HepG2 (cell line): ENCODE results near the gene ISG20L2. TPM values are rescaled to one million over a fixed set of nuclear protein-coding genes. Genes with fewer than 3 reads are reported as not detected.

Source experiments
- ATAC-seq: fragments of 200-7000 bp; cut with Tn5 transposase; 3 replicates; pipeline ENCODE4 v1.9.1; 2020; ENCODE audit warnings: mild to moderate bottlenecking, moderate library complexity
- BruUV-seq: library from RNA; stranded (reverse); fragments of 400-500 nt; replicated peaks from 2 replicates; lab custom pipeline; 2021; lab: Mats Ljungman, UMichigan
- CTCF ChIA-PET: fragments of 300-600 bp; formaldehyde crosslinking; extraction: SDS; loops from one replicate; lab custom pipeline; 2021; ENCODE audit warnings: low total read pairs, inconsistent platforms, low intra/inter-chr PET ratio; lab: Yijun Ruan, JAX
- POLR2A ChIA-PET: fragments of 350-600 bp; sonication (Branson Sonifier 250); formaldehyde crosslinking; loops from one replicate; lab custom pipeline; 2020; ENCODE audit warnings: antibody characterized with exemption, inconsistent platforms; lab: Yijun Ruan, JAX
- DNase-seq: peaks from one replicate; pipeline ENCODE4 v3.0.0-alpha.2; 2015; ENCODE audit warnings: low spot score
- FAIRE-seq: peaks from 3 replicates; lab custom pipeline; 2011; peaks lifted over from hg19 to GRCh38; lab: Jason Lieb, UNC
- H2AFZ ChIP-seq: one replicate; pipeline ENCODE4 v1.6.1; 2011; ENCODE audit warnings: low read length, inconsistent platforms
- H3K27ac ChIP-seq: fragments of 300-600 bp; 3 replicates; pipeline ENCODE4 v1.8.0; 2011; ENCODE audit warnings: mixed run types, mild to moderate bottlenecking, mixed read lengths, low read length, inconsistent platforms; ENCODE audit not compliant: insufficient read depth; ENCODE audit errors: extremely low read length
- H3K27me3 ChIP-seq, 2 experiments: fragments of 200-600 bp in 1 of 2; 2 replicates in 1 of 2; 3 replicates in 1 of 2; pipeline versions ENCODE4 v1.6.0 to v1.8.0; 2011; ENCODE audit warnings: low read length in 2 of 2, mild to moderate bottlenecking in 2 of 2, moderate library complexity in 2 of 2, inconsistent platforms in 1 of 2; ENCODE audit not compliant: insufficient read depth in 2 of 2, control insufficient read depth in 1 of 2
- H3K36me3 ChIP-seq, 2 experiments: fragments of 200-600 bp in 1 of 2; replicated peaks in 1 of 2; 2 replicates in 1 of 2; 3 replicates in 1 of 2; pipeline versions ENCODE4 v1.5.1 to v1.8.0; 2011; ENCODE audit warnings: low read length in 2 of 2, inconsistent platforms in 1 of 2; ENCODE audit not compliant: insufficient read depth in 2 of 2, control insufficient read depth in 1 of 2
- H3K4me1 ChIP-seq: 2 replicates; pipeline ENCODE4 v1.5.1; 2012; ENCODE audit warnings: low read length, inconsistent platforms; ENCODE audit not compliant: insufficient read depth
- H3K4me2 ChIP-seq: 2 replicates; pipeline ENCODE4 v1.6.0; 2011; ENCODE audit warnings: low read depth, low read length, inconsistent platforms
- H3K4me3 ChIP-seq, 3 experiments: fragments of 200-600 bp in 1 of 3; sonication (generic), shearing (Covaris generic) in 1 of 3; replicated peaks in 1 of 3; 2 replicates each; pipeline ENCODE4 v1.5.1; 2011 to 2016; ENCODE audit warnings: low read length in 3 of 3, inconsistent platforms in 2 of 3, low read depth in 2 of 3, mild to moderate bottlenecking in 2 of 3, control low read depth in 1 of 3, mixed read lengths in 1 of 3; ENCODE audit not compliant: insufficient read depth in 1 of 3
- H3K79me2 ChIP-seq: one replicate; pipeline ENCODE4 v1.6.1; 2011; ENCODE audit warnings: low read length, inconsistent platforms; ENCODE audit not compliant: insufficient read depth
- H3K9ac ChIP-seq: 2 replicates; pipeline ENCODE4 v1.6.0; 2011; ENCODE audit warnings: mild to moderate bottlenecking, low read depth, low read length, inconsistent platforms; ENCODE audit not compliant: insufficient read depth
- H3K9me3 ChIP-seq: 2 replicates; pipeline ENCODE4 v1.5.1; 2012; ENCODE audit warnings: mild to moderate bottlenecking, low read length
- H4K20me1 ChIP-seq: 2 replicates; pipeline ENCODE4 v1.6.0; 2011; ENCODE audit warnings: inconsistent platforms, mild to moderate bottlenecking, low read length, moderate library complexity; ENCODE audit not compliant: insufficient read depth
- BHLHE40 ChIP-seq: IDR thresholded peaks from 2 replicates; pipeline ENCODE4 v1.6.1; 2011; ENCODE audit warnings: low read length, improper control_type of control experiment
- DNMT3B ChIP-seq: conservative IDR thresholded peaks from 2 replicates; pipeline ENCODE4 v1.6.1; 2016; ENCODE audit warnings: missing biosample characterization, control low read depth
- E2F1 ChIP-seq: sonication (generic); formaldehyde crosslinking; IDR thresholded peaks from 2 replicates; pipeline ENCODE4 v1.5.0; 2020; ENCODE audit warnings: missing genetic modification reagents
- KLF15 ChIP-seq: sonication (generic); formaldehyde crosslinking; IDR thresholded peaks from 2 replicates; pipeline ENCODE4 v1.8.1; 2023; ENCODE audit warnings: borderline replicate concordance, mild to moderate bottlenecking, inconsistent platforms, missing genetic modification reagents, mixed read lengths
- NFYC ChIP-seq: IDR thresholded peaks from 2 replicates; pipeline ENCODE4 v1.6.1; 2016; ENCODE audit warnings: missing genetic modification reagents, missing compliant biosample characterization
- NR2F6 ChIP-seq, 2 experiments: IDR thresholded peaks; 2 replicates each; pipeline ENCODE4 v1.6.1; 2016; ENCODE audit warnings: antibody characterized with exemption in 1 of 2, mild to moderate bottlenecking in 1 of 2
- SATB2 ChIP-seq: sonication (generic); formaldehyde crosslinking; IDR thresholded peaks from 2 replicates; pipeline ENCODE4 v1.5.0; 2020; ENCODE audit warnings: missing genetic modification reagents
- SNAPC5 ChIP-seq: sonication (generic); formaldehyde crosslinking; IDR thresholded peaks from 2 replicates; pipeline ENCODE4 v1.8.1; 2023; ENCODE audit warnings: mild to moderate bottlenecking, missing genetic modification reagents, borderline replicate concordance
- ZNF333 ChIP-seq: sonication (generic); formaldehyde crosslinking; IDR thresholded peaks from 2 replicates; pipeline ENCODE4 v1.4.0; 2020; ENCODE audit warnings: mild to moderate bottlenecking, missing genetic modification reagents, borderline replicate concordance
- ZNF543 ChIP-seq: sonication (generic); formaldehyde crosslinking; IDR thresholded peaks from 2 replicates; pipeline ENCODE4 v1.4.0; 2020; ENCODE audit warnings: mild to moderate bottlenecking, missing genetic modification reagents
- ZNF558 ChIP-seq: sonication (generic); formaldehyde crosslinking; IDR thresholded peaks from 2 replicates; pipeline ENCODE4 v1.9.0; 2022; ENCODE audit warnings: mild to moderate bottlenecking, missing genetic modification reagents, borderline replicate concordance
- ZNF644 ChIP-seq: IDR thresholded peaks from 2 replicates; pipeline ENCODE4 v1.6.1; 2016; ENCODE audit warnings: low read depth
- ZNF747 ChIP-seq: sonication (generic); formaldehyde crosslinking; IDR thresholded peaks from 2 replicates; pipeline ENCODE4 v1.8.1; 2023; ENCODE audit warnings: missing genetic modification reagents, mild to moderate bottlenecking, borderline replicate concordance
- ZNF75D ChIP-seq: sonication (generic); formaldehyde crosslinking; IDR thresholded peaks from 2 replicates; pipeline ENCODE4 v1.8.1; 2023; ENCODE audit warnings: missing genetic modification reagents, mild to moderate bottlenecking, borderline replicate concordance
- WGBS: methylation state at CpG from one replicate; pipeline ENCODE4 v1.1.6; 2017; ENCODE audit warnings: low lambda C conversion rate; 5-methylcytosine and 5-hydroxymethylcytosine counted together
- in situ Hi-C: cut with HindIII; loops from 2 replicates; pipeline ENCODE4 v1.10.0; 2017; ENCODE audit warnings: low pct_unique_long_range_greater_than_20kb; ENCODE audit not compliant: extremely low pct_ligation_motif_present
- intact Hi-C: fragments of 100-400 bp; cut with micrococcal nuclease; formaldehyde crosslinking; loops from one replicate; pipeline ENCODE4 v1.10.0; 2022; ENCODE audit not compliant: unreplicated experiment
- polyA plus RNA-seq, 8 experiments: library from polyadenylated mRNA; depleted of rRNA in 3 of 8; stranded (reverse) in 7 of 8; unstranded in 1 of 8; fragments of >200 nt; fragmentation: Illumina TruSeq in 4 of 8; extraction: Trizol in 4 of 8; gene quantifications; 2 replicates each; pipeline versions ENCODE4 v1.2.1 to v1.2.3, GENCODE V29; 2011 to 2016; ENCODE audit warnings: low read depth in 4 of 8, missing spikeins in 1 of 8, mixed read lengths in 1 of 8; ENCODE audit not compliant: insufficient read depth in 1 of 8
- total RNA-seq, 5 experiments: library from RNA; depleted of rRNA; stranded (reverse); fragments of >200 nt; fragmentation: Illumina TruSeq; extraction: Trizol; gene quantifications; 2 replicates each; pipeline ENCODE4 v1.2.3, GENCODE V29; 2016; ENCODE audit warnings: low read depth in 1 of 5

The ISG20L2 gene
- total and polyA plus RNA-seq, 2 of the 13 experiments (the other 11 are each of a cell fraction or from before 2014, with no cell fraction given): 19.8 to 21.3 TPM

GRCh38 chr1:156703336-156703735 lies 25.2 kb downstream of the ISG20L2 start:
- BruUV-seq: no TSS peak
- 7% methylated on average over 3 of the region's 4 CpGs for WGBS
- H3K4me3 ChIP-seq: no peak overlapping the region
- H2AFZ ChIP-seq: no peak overlapping the region
- H3K4me1 ChIP-seq: peaks cover 25% of the 10 kb centered on the region
- no peaks in the 10 kb centered on the region for H3K36me3 ChIP-seq
- H3K79me2 ChIP-seq: no peaks in the 10 kb centered on the region
- H3K9ac ChIP-seq: no peak overlapping the region
- CTCF ChIA-PET: no interaction called here
- in situ Hi-C loops: no loop called here
- no peak for ATAC-seq
- peaks cover 8 to 66% of the 10 kb centered on the region in 2 experiments for H3K27me3 ChIP-seq
- POLR2A ChIA-PET: no interaction called here
- TF ChIP-seq SNAPC5 (CRISPR knock-in tag): no peak
- TF ChIP-seq ZNF543 (CRISPR knock-in tag): no peak
- TF ChIP-seq DNMT3B (CRISPR knock-in tag): no peak
- TF ChIP-seq ZNF75D (CRISPR knock-in tag): no peak
- TF ChIP-seq ZNF558: no peak
- TF ChIP-seq KLF15 (CRISPR knock-in tag): no peak
- no peak for TF ChIP-seq NFYC (CRISPR knock-in tag)
- no peak for TF ChIP-seq ZNF333 (CRISPR knock-in tag)
- TF ChIP-seq BHLHE40: no peak
- TF ChIP-seq NR2F6 (IDR thresholded peaks at IDR 0.05): no peak
- TF ChIP-seq NR2F6 (CRISPR knock-in tag; IDR thresholded peaks at IDR 0.05): no peak
- TF ChIP-seq SATB2 (CRISPR knock-in tag): no peak
- TF ChIP-seq ZNF644 (CRISPR knock-in tag): no peak
- no peak for TF ChIP-seq E2F1
- no peak for TF ChIP-seq ZNF747
- H4K20me1 ChIP-seq: no peaks in the 10 kb centered on the region
- intact Hi-C loops: no loop called here
- no peaks in the 10 kb centered on the region for H3K9me3 ChIP-seq
- H3K4me2 ChIP-seq: no peak overlapping the region
- no peak for FAIRE-seq
- no peak for DNase-seq
- no peak overlapping the region for H3K27ac ChIP-seq
